Loucy (cell line): ENCODE results near the gene MCRIP1.

Experiments
- H2AFZ ChIP-seq: fragments of 200-600 bp; sonication (generic); 2 replicates; pipeline ENCODE4 v1.6.0; 2016; ENCODE audit warnings: antibody characterized with exemption, mild to moderate bottlenecking, low read length, moderate library complexity
- H3F3A ChIP-seq: fragments of 200-600 bp; 2 replicates; pipeline ENCODE4 v1.6.0; 2016; ENCODE audit warnings: antibody characterized with exemption, low read depth, mild to moderate bottlenecking
- H3K27me3 ChIP-seq: fragments of 200-600 bp; sonication (generic); 2 replicates; pipeline ENCODE4 v1.6.1; 2014; ENCODE audit warnings: low read length, mild to moderate bottlenecking; ENCODE audit not compliant: insufficient read depth, poor library complexity, severe bottlenecking
- H3K36me3 ChIP-seq: fragments of 200-600 bp; sonication (generic); 2 replicates; pipeline ENCODE4 v1.6.1; 2016; ENCODE audit warnings: low read length; ENCODE audit not compliant: insufficient read depth
- H3K4me1 ChIP-seq: fragments of 200-600 bp; sonication (generic); 2 replicates; pipeline ENCODE4 v1.5.1; 2014; ENCODE audit warnings: low read length, mild to moderate bottlenecking; ENCODE audit not compliant: insufficient read depth, poor library complexity, severe bottlenecking
- H3K4me2 ChIP-seq: fragments of 200-600 bp; sonication (generic); 2 replicates; pipeline ENCODE4 v1.6.0; 2014; ENCODE audit warnings: antibody characterized with exemption, low read length, low read depth, mild to moderate bottlenecking; ENCODE audit not compliant: poor library complexity, severe bottlenecking
- H3K4me3 ChIP-seq: fragments of 200-600 bp; sonication (generic); 2 replicates; pipeline ENCODE4 v1.5.1; 2014; ENCODE audit warnings: low read length, mild to moderate bottlenecking, mixed read lengths; ENCODE audit not compliant: poor library complexity, severe bottlenecking
- H3K79me2 ChIP-seq: fragments of 200-600 bp; sonication (generic); 2 replicates; pipeline ENCODE4 v1.6.1; 2014; ENCODE audit warnings: low read length; ENCODE audit not compliant: insufficient read depth
- H3K9ac ChIP-seq: fragments of 200-600 bp; sonication (generic); 2 replicates; pipeline ENCODE4 v1.6.0; 2014; ENCODE audit warnings: mild to moderate bottlenecking, low read depth, low read length, moderate library complexity; ENCODE audit not compliant: poor library complexity, severe bottlenecking
- H3K9me2 ChIP-seq: fragments of 200-600 bp; sonication (generic); replicated peaks from 2 replicates; pipeline ENCODE4 v1.6.1; 2016; ENCODE audit warnings: low read depth, low read length, mixed read lengths
- H3K9me3 ChIP-seq: fragments of 200-600 bp; sonication (generic); 2 replicates; pipeline ENCODE4 v1.6.1; 2014; ENCODE audit warnings: mild to moderate bottlenecking, antibody characterized with exemption, low read length, low read depth; ENCODE audit not compliant: insufficient read depth
- H4K20me1 ChIP-seq: fragments of 200-600 bp; sonication (generic); 2 replicates; pipeline ENCODE4 v1.6.0; 2014; ENCODE audit warnings: antibody characterized with exemption, low read length, mild to moderate bottlenecking; ENCODE audit not compliant: insufficient read depth, poor library complexity, severe bottlenecking
- CTCF ChIP-seq: fragments of 200-600 bp; sonication (generic); conservative IDR thresholded peaks from 2 replicates; pipeline ENCODE4 v1.5.1; 2014; ENCODE audit warnings: mild to moderate bottlenecking, antibody characterized with exemption, low read length
- EZH2phosphoT487 ChIP-seq: fragments of 200-600 bp; IDR thresholded peaks from 2 replicates; pipeline ENCODE4 v1.6.1; 2018; ENCODE audit warnings: antibody characterized with exemption, mild to moderate bottlenecking, moderate library complexity, borderline replicate concordance

Gene MCRIP1

GRCh38 chr17:81821147-81821546 is 11.9 kb downstream of the MCRIP1 start:
- H3K27me3 ChIP-seq, result no peaks in the 10 kb centered on the region
- no peak overlapping the region for H3K4me3 ChIP-seq
- no peak overlapping the region for H3K9ac ChIP-seq
- H3K9me3 ChIP-seq, result no peaks in the 10 kb centered on the region
- H3K4me1 ChIP-seq, result no peaks in the 10 kb centered on the region
- no peaks in the 10 kb centered on the region for H3K36me3 ChIP-seq
- H3K9me2 ChIP-seq, result no peaks in the 10 kb centered on the region
- H3K79me2 ChIP-seq, result peaks cover 3% of the 10 kb centered on the region; the same call in 1 of the 2 replicates
- no peaks in the 10 kb centered on the region for H3F3A ChIP-seq
- H2AFZ ChIP-seq, result no peak overlapping the region
- TF ChIP-seq EZH2phosphoT487 (no peak), CTCF (no peak)
- no peaks in the 10 kb centered on the region for H4K20me1 ChIP-seq
- H3K4me2 ChIP-seq, result no peak overlapping the region

GRCh38 chr17:81819708-81820107 is 13.4 kb downstream of the MCRIP1 start:
- Histone ChIP-seq H3F3A (no peaks in the 10 kb centered on the region), H3K36me3 (no peaks in the 10 kb centered on the region), H3K9me3 (no peaks in the 10 kb centered on the region), H3K4me1 (no peaks in the 10 kb centered on the region), H3K79me2 (no peaks in the 10 kb centered on the region), H4K20me1 (no peaks in the 10 kb centered on the region), H3K27me3 (no peaks in the 10 kb centered on the region), H3K9ac (no peak overlapping the region), H3K9me2 (no peaks in the 10 kb centered on the region), H3K4me2 (no peak overlapping the region), H3K4me3 (no peak overlapping the region), H2AFZ (no peak overlapping the region)
- TF ChIP-seq CTCF (no peak), EZH2phosphoT487 (no peak)

DNA sequence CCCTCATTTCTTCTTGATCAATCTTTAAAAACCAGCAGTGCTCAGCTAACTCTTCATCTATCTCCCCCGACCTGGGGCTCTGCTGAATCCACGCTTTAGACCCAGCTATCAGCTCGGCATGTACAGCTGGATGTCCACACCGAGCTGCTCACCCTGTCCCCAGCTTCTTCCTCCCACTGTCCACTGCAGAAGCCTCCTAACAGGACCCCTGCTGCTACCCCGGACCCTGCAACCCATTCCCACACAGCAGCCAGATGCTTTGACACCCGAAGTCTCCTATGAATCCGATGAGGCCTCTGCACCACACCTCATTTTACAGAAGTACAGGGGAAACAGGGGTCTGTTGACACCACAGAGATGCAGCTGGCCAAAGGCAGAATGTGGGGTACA is 15.3 kb downstream of the MCRIP1 start:
- no peak overlapping the region for H2AFZ ChIP-seq
- no peaks in the 10 kb centered on the region for H3K9me2 ChIP-seq
- H3K4me2 ChIP-seq, result no peak overlapping the region
- H3K36me3 ChIP-seq, result no peaks in the 10 kb centered on the region
- no peaks in the 10 kb centered on the region for H3K4me1 ChIP-seq
- no peak for TF ChIP-seq CTCF
- no peak for TF ChIP-seq EZH2phosphoT487
- H3K79me2 ChIP-seq, result no peaks in the 10 kb centered on the region
- H3F3A ChIP-seq, result no peaks in the 10 kb centered on the region
- H4K20me1 ChIP-seq, result no peaks in the 10 kb centered on the region
- no peaks in the 10 kb centered on the region for H3K27me3 ChIP-seq
- no peaks in the 10 kb centered on the region for H3K9me3 ChIP-seq
- no peak overlapping the region for H3K9ac ChIP-seq
- H3K4me3 ChIP-seq, result no peak overlapping the region
